Upper lobe of right lung (tissue), 1 donor: Measurements from ENCODE around the gene MDM2. TPM values are rescaled to one million over a fixed set of nuclear protein-coding genes. Genes with fewer than 3 reads are reported as not detected.

ENCODE experiments used
- ATAC-seq: fragments of 200-7000 bp; cut with Tn5 transposase; one replicate; pipeline ENCODE4 v1.9.1; 2020; ENCODE audit warnings: mild to moderate bottlenecking, moderate library complexity
- DNase-seq: peaks from one replicate; pipeline ENCODE4 v3.0.0-alpha.2; 2020
- H3K27ac ChIP-seq: fragments of 200-600 bp; one replicate; pipeline ENCODE4 v1.8.0; 2022
- H3K27me3 ChIP-seq: fragments of 200-600 bp; one replicate; pipeline ENCODE4 v1.8.0; 2022; ENCODE audit warnings: mild to moderate bottlenecking
- H3K36me3 ChIP-seq: fragments of 200-600 bp; one replicate; pipeline ENCODE4 v1.8.0; 2022
- H3K4me1 ChIP-seq: fragments of 200-600 bp; one replicate; pipeline ENCODE4 v1.8.0; 2022
- H3K4me3 ChIP-seq: fragments of 200-600 bp; one replicate; pipeline ENCODE4 v1.8.0; 2022; ENCODE audit warnings: mild to moderate bottlenecking
- H3K9me3 ChIP-seq: fragments of 200-600 bp; one replicate; pipeline ENCODE4 v1.8.0; 2022
- CTCF ChIP-seq: fragments of 200-600 bp; IDR thresholded peaks from one replicate; pipeline ENCODE4 v1.8.0; 2022; ENCODE audit warnings: antibody characterized with exemption
- intact Hi-C: fragments of 100-400 bp; cut with DNase I; formaldehyde crosslinking; loops from one replicate; pipeline ENCODE4 v1.11.0; 2022
- total RNA-seq: library from RNA; stranded (reverse); fragmentation: NEBNext Ultra II Directional; extraction: Animal tissue kit (Norgen Biotek cat#: 25700); gene quantifications from one replicate; pipeline ENCODE4 v1.2.1, GENCODE V29; 2021
- donor health status: DM: no; HTN: yes; CAD: no; lungs with severe emphysema.

MDM2 gene
- total RNA-seq, 1 donor from 2014 or later, result 198 TPM

GRCh38 chr12:68824131-68824530 is 16.2 kb downstream of the MDM2 start:
- H3K4me3 ChIP-seq, result no peak overlapping the region
- no peak for TF ChIP-seq CTCF
- H3K27ac ChIP-seq, result no peak overlapping the region
- intact Hi-C loops, result no loop called here
- H3K36me3 ChIP-seq, result peaks cover 100% of the 10 kb centered on the region
- DNase-seq (no peak), ATAC-seq (no peak)
- H3K27me3 ChIP-seq, result no peaks in the 10 kb centered on the region
- no peaks in the 10 kb centered on the region for H3K4me1 ChIP-seq
- no peaks in the 10 kb centered on the region for H3K9me3 ChIP-seq

GRCh38 chr12:68824597-68825250 is 16.7 kb downstream of the MDM2 start:
- TF ChIP-seq CTCF, result no peak
- peaks cover 100% of the 10 kb centered on the region for H3K36me3 ChIP-seq
- intact Hi-C loops, result no loop called here
- H3K4me1 ChIP-seq, result no peaks in the 10 kb centered on the region
- no peaks in the 10 kb centered on the region for H3K27me3 ChIP-seq
- ATAC-seq (no peak), DNase-seq (no peak)
- no peaks in the 10 kb centered on the region for H3K9me3 ChIP-seq
- no peak overlapping the region for H3K4me3 ChIP-seq
- no peak overlapping the region for H3K27ac ChIP-seq

GRCh38 chr12:68825569-68826217 is 17.7 kb downstream of the MDM2 start:
- ATAC-seq (no peak), DNase-seq (no peak)
- H3K27ac ChIP-seq, result no peak overlapping the region
- no peaks in the 10 kb centered on the region for H3K27me3 ChIP-seq
- H3K36me3 ChIP-seq, result peaks cover 100% of the 10 kb centered on the region
- no peak overlapping the region for H3K4me3 ChIP-seq
- H3K9me3 ChIP-seq, result no peaks in the 10 kb centered on the region
- no peak for TF ChIP-seq CTCF
- no peaks in the 10 kb centered on the region for H3K4me1 ChIP-seq
- intact Hi-C loops, result no loop called here

GRCh38 chr12:68827895-68828671 is 20.1 kb downstream of the MDM2 start:
- no peak overlapping the region for H3K27ac ChIP-seq
- ATAC-seq (no peak), DNase-seq (no peak)
- intact Hi-C loops, result no loop called here
- no peaks in the 10 kb centered on the region for H3K4me1 ChIP-seq
- TF ChIP-seq CTCF, result no peak
- peaks cover 96% of the 10 kb centered on the region for H3K36me3 ChIP-seq
- no peaks in the 10 kb centered on the region for H3K9me3 ChIP-seq
- H3K27me3 ChIP-seq, result no peaks in the 10 kb centered on the region
- H3K4me3 ChIP-seq, result no peak overlapping the region

- peaks cover 95% of the 10 kb centered on the region for H3K36me3 ChIP-seq
These were observed 20.7 kb downstream of the MDM2 start for GRCh38 chr12:68828672-68829068.

More at GRCh38 chr12:68828672-68829068, 20.7 kb downstream of the MDM2 start:
- TF ChIP-seq CTCF, result no peak
- intact Hi-C loops, result no loop called here
- no peak for ATAC-seq
- Histone ChIP-seq H3K9me3 (no peaks in the 10 kb centered on the region), H3K4me1 (no peaks in the 10 kb centered on the region), H3K27me3 (no peaks in the 10 kb centered on the region), H3K27ac (no peak overlapping the region), H3K4me3 (no peak overlapping the region)
- no peak for DNase-seq
